ENCODE measurements around the gene KRTAP10-2. TPM values are rescaled to one million over a fixed set of nuclear protein-coding genes. Genes with fewer than 3 reads are reported as not detected.

The KRTAP10-2 gene
- total RNA-seq, 1 donor from 2014 or later: not detected

DNA sequence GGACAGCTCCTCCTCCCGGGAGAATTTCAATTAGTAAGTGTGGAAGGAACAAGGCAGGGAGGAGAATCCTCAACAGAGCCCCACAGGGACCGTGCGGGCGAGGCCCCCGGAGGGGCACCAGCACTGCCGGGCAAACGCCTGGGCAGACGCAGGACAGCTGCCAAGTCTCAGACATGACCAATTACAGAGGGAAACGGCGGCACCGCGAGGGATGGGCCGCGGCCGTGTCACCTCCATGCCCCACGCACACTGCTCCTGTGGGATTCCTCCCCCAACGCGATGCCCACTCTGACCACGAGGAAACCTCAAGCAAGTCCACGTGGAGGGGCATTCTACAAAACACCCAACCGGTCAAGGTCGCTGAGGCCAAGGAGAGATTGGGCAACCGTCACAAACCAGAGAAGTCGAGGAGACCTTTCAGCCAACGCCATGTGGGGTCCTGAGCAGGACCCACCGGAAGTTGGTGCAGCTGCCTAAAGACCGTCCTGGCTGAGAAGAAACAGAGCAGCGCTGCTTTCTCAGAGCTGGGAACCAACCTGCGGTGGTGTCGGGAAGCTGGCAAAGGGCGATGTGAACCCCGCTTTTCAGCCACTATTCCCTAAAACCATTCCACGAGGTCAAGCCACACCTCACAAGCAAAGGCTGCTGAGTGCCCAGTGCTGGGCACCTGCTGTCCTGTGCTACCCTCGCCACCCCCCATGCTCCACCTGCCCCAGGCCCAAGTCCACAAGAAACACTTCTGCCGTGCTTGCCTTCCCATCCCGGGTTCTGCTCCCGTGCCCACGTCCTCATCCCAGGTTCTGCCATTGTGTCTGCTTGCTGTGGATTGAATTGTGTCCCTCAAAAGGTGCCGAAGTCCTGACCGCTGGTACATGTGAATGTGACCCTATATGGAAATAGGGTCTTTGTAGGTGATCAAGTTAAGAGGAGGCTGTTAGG lies 20.8 kb upstream of the KRTAP10-2 start:
- no peaks in the 10 kb centered on the region for H3K27me3 ChIP-seq
- H3K4me3 ChIP-seq: no peak overlapping the region
- TF ChIP-seq POLR2A (IDR thresholded peaks at IDR 0.05): no peak
- TF ChIP-seq, protein P1, sequence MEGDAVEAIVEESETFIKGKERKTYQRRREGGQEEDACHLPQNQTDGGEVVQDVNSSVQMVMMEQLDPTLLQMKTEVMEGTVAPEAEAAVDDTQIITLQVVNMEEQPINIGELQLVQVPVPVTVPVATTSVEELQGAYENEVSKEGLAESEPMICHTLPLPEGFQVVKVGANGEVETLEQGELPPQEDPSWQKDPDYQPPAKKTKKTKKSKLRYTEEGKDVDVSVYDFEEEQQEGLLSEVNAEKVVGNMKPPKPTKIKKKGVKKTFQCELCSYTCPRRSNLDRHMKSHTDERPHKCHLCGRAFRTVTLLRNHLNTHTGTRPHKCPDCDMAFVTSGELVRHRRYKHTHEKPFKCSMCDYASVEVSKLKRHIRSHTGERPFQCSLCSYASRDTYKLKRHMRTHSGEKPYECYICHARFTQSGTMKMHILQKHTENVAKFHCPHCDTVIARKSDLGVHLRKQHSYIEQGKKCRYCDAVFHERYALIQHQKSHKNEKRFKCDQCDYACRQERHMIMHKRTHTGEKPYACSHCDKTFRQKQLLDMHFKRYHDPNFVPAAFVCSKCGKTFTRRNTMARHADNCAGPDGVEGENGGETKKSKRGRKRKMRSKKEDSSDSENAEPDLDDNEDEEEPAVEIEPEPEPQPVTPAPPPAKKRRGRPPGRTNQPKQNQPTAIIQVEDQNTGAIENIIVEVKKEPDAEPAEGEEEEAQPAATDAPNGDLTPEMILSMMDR (IDR thresholded peaks at IDR 0.05): no peak
- no peak overlapping the region for H3K27ac ChIP-seq
- H3K4me1 ChIP-seq: peaks cover 5% of the 10 kb centered on the region
- no peaks in the 10 kb centered on the region for H3K36me3 ChIP-seq
- no peaks in the 10 kb centered on the region for H3K9me3 ChIP-seq
- intact Hi-C loops (cut with DNase I): no loop called here
- DNase-seq (ENCODE audit: extremely low spot score in 2 of 2): peak; percentile 70 to 75

DNA sequence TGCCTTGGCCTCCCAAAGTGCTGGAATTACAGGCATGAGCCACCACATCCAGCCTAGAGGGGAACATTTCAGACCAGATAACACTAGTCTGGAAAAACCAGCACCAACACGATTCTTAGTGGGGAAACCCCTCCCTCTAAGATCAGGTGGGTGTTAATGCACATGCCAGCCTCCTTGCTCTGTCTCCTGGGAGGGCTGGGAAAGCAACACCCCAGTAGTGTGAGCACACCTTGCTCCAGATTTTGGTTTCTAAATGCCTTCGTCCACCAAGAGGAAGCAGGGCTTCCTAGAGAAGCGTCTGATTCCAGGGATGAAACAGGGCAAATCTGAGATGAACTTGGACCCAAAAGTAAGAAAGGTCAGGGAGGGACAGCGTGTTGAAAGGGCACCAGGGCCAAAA lies 20.0 kb upstream of the KRTAP10-2 start:
- no peak overlapping the region for H3K4me3 ChIP-seq
- no peaks in the 10 kb centered on the region for H3K9me3 ChIP-seq
- H3K4me1 ChIP-seq: peaks cover 5% of the 10 kb centered on the region
- TF ChIP-seq, protein P1 (IDR thresholded peaks at IDR 0.05): no peak
- TF ChIP-seq POLR2A (IDR thresholded peaks at IDR 0.05) (no peak), POLR2AphosphoS5 (IDR thresholded peaks at IDR 0.05; ENCODE audit: insufficient read depth in 1 of 2, low read depth in 1 of 2) (no peak)
- DNase-seq (ENCODE audit: extremely low spot score in 2 of 2): peak in 1 of 2 donors; percentile 37
- H3K36me3 ChIP-seq: no peaks in the 10 kb centered on the region
- no peak overlapping the region for H3K27ac ChIP-seq
- intact Hi-C loops (cut with DNase I): no loop called here
- no peaks in the 10 kb centered on the region for H3K27me3 ChIP-seq

DNA sequence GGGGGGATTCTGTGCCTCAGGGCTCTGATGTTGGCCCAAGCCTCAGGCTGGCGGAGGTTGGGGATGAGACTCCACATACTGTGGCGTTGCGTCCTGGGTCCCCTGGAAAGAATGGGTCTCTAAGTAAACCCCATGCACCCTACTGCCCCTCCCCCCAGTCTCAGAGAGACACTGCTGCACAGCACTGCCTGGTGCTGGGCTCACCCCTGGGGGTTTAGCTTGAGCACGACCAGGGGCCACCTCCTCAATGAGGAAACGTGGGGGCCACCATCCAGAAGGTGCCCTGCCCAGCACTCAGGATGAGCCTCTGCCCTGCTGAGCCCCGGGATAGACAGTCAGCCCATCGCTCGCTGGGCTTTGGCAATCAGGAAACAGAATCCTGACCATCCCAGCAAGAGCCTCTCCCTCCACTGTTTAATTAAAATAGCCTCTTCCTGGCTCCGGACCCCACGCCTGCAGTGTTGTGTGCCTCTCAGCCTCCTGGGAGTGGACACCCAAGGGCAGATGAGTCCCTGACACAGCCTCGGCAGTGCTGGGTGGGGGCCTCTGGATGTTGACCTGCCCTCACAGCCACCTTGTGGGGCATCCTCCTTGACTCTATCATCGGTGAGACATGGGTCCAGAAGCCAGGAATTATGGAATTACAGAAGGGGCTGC lies 18.7 kb upstream of the KRTAP10-2 start:
- Histone ChIP-seq H3K4me3 (no peak overlapping the region), H3K27me3 (no peaks in the 10 kb centered on the region), H3K27ac (no peak overlapping the region), H3K9me3 (no peaks in the 10 kb centered on the region), H3K4me1 (peaks cover 5% of the 10 kb centered on the region), H3K36me3 (no peaks in the 10 kb centered on the region)
- no peak for TF ChIP-seq POLR2AphosphoS5 (IDR thresholded peaks at IDR 0.05; ENCODE audit: insufficient read depth in 1 of 2, low read depth in 1 of 2)
- TF ChIP-seq, protein P1 (IDR thresholded peaks at IDR 0.05): no peak
- TF ChIP-seq POLR2A (IDR thresholded peaks at IDR 0.05): no peak
- DNase-seq (ENCODE audit: extremely low spot score in 2 of 2): peak; percentile 54 to 90
- intact Hi-C loops (cut with DNase I): no loop called here

DNA sequence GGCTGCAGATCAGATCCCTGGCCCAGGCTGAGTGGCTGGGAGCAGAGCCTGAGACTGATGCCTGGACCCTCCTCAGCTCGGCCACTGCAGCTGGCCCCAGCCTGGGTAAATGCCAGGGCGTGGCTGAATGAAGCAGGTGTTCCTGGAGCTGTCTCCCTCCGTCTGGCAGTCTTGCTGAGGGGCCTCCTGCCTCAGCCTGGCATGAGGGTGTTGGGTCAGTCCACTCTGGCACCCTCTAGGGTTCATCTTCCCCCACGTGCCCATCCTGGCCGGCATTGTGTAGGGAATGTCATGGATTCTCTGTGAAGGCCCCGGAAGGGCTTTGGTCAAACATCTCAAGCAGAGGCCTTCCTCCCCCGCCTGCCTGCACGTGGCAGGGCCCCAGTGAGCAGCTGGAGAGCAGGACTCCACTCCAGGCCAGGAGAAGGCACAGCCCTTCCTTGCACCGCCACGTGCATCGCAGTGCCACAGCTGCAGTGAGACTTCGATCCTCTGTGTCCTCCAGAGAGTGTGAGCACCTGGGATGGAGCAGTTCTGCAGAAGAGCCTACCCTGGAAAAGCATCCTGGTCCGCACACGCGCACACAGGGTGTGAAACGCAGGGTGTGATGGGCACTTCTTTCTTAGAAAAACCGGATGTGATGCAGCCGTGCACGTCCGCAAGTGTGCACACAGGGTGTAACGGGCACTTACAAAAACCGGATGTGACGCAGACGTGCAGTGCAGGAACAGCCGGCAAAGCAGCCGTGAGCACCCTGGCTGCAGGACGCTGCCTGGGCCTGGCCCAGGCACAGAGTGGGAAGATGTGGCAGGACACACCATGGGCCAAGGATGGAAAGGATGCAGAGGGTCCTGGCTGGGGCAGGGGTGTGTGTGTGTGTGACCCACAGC lies 17.6 kb upstream of the KRTAP10-2 start:
- peak; percentile 64 to 89 for DNase-seq (ENCODE audit: extremely low spot score in 2 of 2)
- no peak overlapping the region for H3K27ac ChIP-seq
- no peak for TF ChIP-seq POLR2AphosphoS5 (IDR thresholded peaks at IDR 0.05; ENCODE audit: insufficient read depth in 1 of 2, low read depth in 1 of 2)
- H3K9me3 ChIP-seq: no peaks in the 10 kb centered on the region
- H3K36me3 ChIP-seq: no peaks in the 10 kb centered on the region
- no peak overlapping the region for H3K4me3 ChIP-seq
- H3K27me3 ChIP-seq: no peaks in the 10 kb centered on the region
- H3K4me1 ChIP-seq: no peaks in the 10 kb centered on the region
- intact Hi-C loops (cut with DNase I): no loop called here

DNA sequence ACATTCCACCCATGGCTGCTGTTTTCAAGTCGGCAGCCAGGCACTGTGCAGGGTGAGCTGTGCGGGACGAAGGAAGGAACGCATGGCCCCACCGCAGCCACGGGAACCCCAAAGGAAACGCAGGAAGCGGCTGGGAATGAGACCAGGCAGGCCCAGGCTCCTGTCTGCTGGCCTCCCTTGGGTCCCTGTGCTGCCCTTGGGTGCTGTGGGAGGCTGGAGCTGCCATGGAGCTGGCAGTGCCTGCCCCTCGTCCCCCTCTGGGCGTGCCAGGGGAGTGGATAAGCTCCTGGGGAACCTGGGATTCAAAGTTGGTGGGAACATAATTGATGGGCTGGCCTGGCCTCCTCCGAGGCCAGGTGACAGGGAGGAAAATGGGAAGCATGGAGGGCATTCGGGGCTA lies 17.0 kb upstream of the KRTAP10-2 start:
- peak in 1 of 2 donors; percentile 49 for DNase-seq (ENCODE audit: extremely low spot score in 2 of 2)
- intact Hi-C loops (cut with DNase I): no loop called here
- no peaks in the 10 kb centered on the region for H3K27me3 ChIP-seq

More for the DNA sequence above, 17.0 kb upstream of the KRTAP10-2 start:
- Histone ChIP-seq H3K4me3 (no peak overlapping the region), H3K9me3 (no peaks in the 10 kb centered on the region), H3K4me1 (no peaks in the 10 kb centered on the region), H3K36me3 (no peaks in the 10 kb centered on the region), H3K27ac (no peak overlapping the region)
- TF ChIP-seq POLR2AphosphoS5 (IDR thresholded peaks at IDR 0.05; ENCODE audit: insufficient read depth in 1 of 2, low read depth in 1 of 2) (no peak), POLR2A (IDR thresholded peaks at IDR 0.05) (no peak)
- TF ChIP-seq, protein P1 (IDR thresholded peaks at IDR 0.05): no peak

Measured in vagina (tissue), 2 donors.